ENCODE measurements around the gene SIGMAR1. TPM values are rescaled to one million over a fixed set of nuclear protein-coding genes. Genes with fewer than 3 reads are reported as not detected.
A peak's percentile ranks its signal among the peaks of the same experiment; 100 is the strongest.

Gene SIGMAR1
- total and polyA plus RNA-seq, 4 donors: 26.0 to 72.0 (median 63.3) TPM

DNA sequence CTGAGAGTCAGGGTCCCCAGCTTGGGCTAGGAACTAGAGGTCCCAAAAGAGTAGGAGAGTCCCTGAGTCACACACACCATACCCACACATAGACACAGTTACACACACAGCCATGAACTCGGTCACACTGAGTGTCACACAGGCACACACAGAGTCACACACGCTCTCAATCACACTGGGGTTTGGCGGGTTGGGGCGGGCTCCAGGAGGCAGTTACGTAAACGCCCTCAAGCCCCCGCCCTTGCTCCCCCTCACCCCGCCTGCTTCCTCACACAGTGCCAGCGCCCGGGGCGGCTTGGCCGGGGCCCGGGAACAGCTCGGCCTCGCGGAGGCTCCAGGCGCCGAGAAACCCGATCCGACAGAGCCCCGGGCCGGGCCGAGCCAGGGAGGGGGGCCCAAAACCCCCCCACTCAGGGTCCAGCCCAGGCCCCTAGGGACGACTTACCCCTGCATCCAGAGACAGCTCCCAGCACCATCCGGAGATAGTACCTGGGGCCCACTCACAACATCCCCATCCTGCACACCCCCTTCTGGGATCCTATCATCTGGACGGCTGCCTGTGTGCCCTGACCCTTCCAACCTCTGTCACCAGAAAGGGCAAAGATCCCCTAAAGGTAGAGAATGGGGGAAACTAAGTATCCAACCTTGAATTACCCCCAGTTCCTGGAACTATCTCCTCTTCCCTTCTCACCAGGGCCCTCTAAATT, 44.5 kb downstream of the SIGMAR1 start:
- Histone ChIP-seq H3K4me3 (no peak overlapping the region), H3K9ac (ENCODE audit: insufficient read depth in 1 of 2, low read length in 2 of 2) (peak overlapping the region in 1 of 2 donors; percentile 8), H3K4me1 (ENCODE audit: control insufficient read depth in 5 of 5, insufficient read depth in 5 of 5, low read length in 5 of 5) (peaks cover 0 to 43% (median 5%) of the 10 kb centered on the region in 5 donors), H3K27me3 (ENCODE audit: control insufficient read depth in 3 of 3, insufficient read depth in 3 of 3, low read length in 2 of 3) (peaks cover 0 to 30% (median 6%) of the 10 kb centered on the region in 3 donors), H3K36me3 (ENCODE audit: control insufficient read depth in 4 of 4, insufficient read depth in 4 of 4, low read length in 4 of 4) (no peaks in the 10 kb centered on the region), H3K27ac (ENCODE audit: low read depth in 1 of 2, low read length in 1 of 2) (no peak overlapping the region), H3K9me3 (ENCODE audit: control insufficient read depth in 4 of 4, insufficient read depth in 3 of 4, low read length in 3 of 4) (no peaks in the 10 kb centered on the region)
- DNase-seq (peak; percentile 74 to 82 (median 78)), ATAC-seq (ENCODE audit: insufficient read depth, low FRiP score) (no peak)
- TF ChIP-seq, protein P1, sequence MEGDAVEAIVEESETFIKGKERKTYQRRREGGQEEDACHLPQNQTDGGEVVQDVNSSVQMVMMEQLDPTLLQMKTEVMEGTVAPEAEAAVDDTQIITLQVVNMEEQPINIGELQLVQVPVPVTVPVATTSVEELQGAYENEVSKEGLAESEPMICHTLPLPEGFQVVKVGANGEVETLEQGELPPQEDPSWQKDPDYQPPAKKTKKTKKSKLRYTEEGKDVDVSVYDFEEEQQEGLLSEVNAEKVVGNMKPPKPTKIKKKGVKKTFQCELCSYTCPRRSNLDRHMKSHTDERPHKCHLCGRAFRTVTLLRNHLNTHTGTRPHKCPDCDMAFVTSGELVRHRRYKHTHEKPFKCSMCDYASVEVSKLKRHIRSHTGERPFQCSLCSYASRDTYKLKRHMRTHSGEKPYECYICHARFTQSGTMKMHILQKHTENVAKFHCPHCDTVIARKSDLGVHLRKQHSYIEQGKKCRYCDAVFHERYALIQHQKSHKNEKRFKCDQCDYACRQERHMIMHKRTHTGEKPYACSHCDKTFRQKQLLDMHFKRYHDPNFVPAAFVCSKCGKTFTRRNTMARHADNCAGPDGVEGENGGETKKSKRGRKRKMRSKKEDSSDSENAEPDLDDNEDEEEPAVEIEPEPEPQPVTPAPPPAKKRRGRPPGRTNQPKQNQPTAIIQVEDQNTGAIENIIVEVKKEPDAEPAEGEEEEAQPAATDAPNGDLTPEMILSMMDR (IDR thresholded peaks at IDR 0.05; ENCODE audit: control extremely low read depth, extremely low read depth): no peak
- 4 to 5% methylated on average over 20 to 26 of the region's 26 CpGs for WGBS, 2 donors

DNA sequence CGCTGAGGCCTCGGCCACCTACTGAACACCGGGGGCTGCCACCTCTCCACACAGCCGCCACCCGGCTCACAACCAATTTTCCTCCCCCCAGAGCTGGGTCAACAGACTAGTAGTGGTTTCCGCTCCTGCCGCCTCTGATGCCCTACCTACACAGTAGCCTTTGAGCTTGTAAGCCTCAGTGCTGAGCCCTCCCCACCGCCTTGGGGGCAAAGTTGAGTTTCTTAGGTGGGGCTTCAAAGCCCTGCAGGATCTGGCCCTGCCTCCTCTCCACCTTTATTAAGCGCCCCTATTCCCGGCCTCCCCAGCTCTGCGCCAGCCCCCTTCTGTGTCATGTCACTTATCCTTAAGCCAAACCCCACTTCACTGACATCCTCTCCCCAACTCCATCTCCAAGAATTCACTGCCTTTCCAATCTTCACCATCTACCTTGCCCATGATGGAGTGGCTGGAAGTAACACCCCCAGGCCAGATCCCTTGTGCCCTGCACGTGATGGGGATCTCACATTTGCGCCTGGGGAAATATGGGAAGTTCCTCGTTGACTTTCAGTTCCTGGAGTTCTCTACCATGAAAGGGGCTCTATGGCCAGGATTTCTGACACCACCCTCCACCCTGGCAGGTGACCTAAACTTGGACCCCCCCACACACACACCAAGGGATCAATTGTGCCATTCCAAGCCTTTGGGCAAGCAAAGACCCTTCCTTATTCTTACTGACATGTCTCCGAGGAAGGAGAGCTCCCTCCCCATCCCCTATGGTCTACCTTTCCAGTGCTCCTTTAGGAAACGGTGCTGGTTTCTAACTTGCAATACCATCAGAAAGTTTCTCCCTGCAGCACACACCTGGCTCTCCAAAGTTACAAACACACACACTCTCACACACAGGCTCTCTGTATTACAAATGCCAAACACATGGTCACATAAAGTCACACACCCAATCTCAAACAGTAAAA, 45.4 kb downstream of the SIGMAR1 start:
- Histone ChIP-seq H3K36me3 (ENCODE audit: control insufficient read depth in 4 of 4, insufficient read depth in 4 of 4, low read length in 4 of 4) (no peaks in the 10 kb centered on the region), H3K27me3 (ENCODE audit: control insufficient read depth in 3 of 3, insufficient read depth in 3 of 3, low read length in 2 of 3) (peaks cover 0 to 39% (median 8%) of the 10 kb centered on the region in 3 donors), H3K27ac (ENCODE audit: low read depth in 1 of 2, low read length in 1 of 2) (no peak overlapping the region), H3K9me3 (ENCODE audit: control insufficient read depth in 4 of 4, insufficient read depth in 3 of 4, low read length in 3 of 4) (no peaks in the 10 kb centered on the region), H3K4me1 (ENCODE audit: control insufficient read depth in 5 of 5, insufficient read depth in 5 of 5, low read length in 5 of 5) (peaks cover 0 to 46% (median 5%) of the 10 kb centered on the region in 5 donors), H3K4me3 (no peak overlapping the region), H3K9ac (ENCODE audit: insufficient read depth in 1 of 2, low read length in 2 of 2) (peak overlapping the region in 1 of 2 donors; percentile 8)
- WGBS, 2 donors: 17 to 26% methylated on average over 16 of the region's 16 CpGs
- no peak for ATAC-seq (ENCODE audit: insufficient read depth, low FRiP score)
- DNase-seq: no peak
- TF ChIP-seq, protein P1 (IDR thresholded peaks at IDR 0.05; ENCODE audit: control extremely low read depth, extremely low read depth): no peak

DNA sequence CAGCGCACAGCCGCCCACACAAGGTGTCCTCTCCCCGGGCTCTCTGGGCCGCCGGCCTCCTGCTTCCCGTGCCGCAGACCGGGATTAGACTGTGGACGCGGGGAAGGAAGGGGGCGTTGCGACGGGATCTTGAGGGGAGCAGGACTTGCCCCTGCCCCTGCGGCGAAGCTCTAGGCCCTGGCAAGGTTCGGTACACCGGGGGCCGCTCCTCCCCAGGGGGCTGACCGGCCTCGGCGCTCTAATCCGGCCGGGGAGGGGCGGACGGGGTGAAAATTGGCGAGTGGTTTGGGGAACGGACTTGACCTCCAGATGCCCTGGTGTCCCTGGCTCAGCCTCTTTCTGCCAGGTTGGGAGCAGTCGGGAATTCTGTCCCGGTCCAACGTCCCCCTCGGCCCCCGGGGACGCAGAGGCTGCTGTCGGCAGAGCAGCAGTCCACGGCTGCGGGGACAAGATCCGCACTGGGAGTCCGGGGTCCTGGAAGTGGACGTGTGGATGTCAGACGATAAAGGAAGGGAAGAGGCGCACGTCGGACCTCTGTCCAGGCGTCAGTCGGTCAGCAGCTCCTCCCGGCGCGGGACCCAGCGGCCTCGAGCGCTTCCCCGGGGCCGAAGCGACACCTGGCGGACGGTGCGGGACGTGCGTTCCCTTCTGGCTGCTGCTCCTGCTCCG, 46.2 kb downstream of the SIGMAR1 start:
- Histone ChIP-seq H3K4me1 (ENCODE audit: control insufficient read depth in 5 of 5, insufficient read depth in 5 of 5, low read length in 5 of 5) (peaks cover 0 to 51% (median 5%) of the 10 kb centered on the region in 5 donors), H3K9ac (ENCODE audit: insufficient read depth in 1 of 2, low read length in 2 of 2) (no peak overlapping the region), H3K4me3 (no peak overlapping the region), H3K36me3 (ENCODE audit: control insufficient read depth in 4 of 4, insufficient read depth in 4 of 4, low read length in 4 of 4) (no peaks in the 10 kb centered on the region), H3K27me3 (ENCODE audit: control insufficient read depth in 3 of 3, insufficient read depth in 3 of 3, low read length in 2 of 3) (peaks cover 0 to 47% (median 12%) of the 10 kb centered on the region in 3 donors), H3K27ac (ENCODE audit: low read depth in 1 of 2, low read length in 1 of 2) (no peak overlapping the region), H3K9me3 (ENCODE audit: control insufficient read depth in 4 of 4, insufficient read depth in 3 of 4, low read length in 3 of 4) (peaks cover 0 to 2% (median 0%) of the 10 kb centered on the region in 4 donors)
- DNase-seq (peak; percentile 84 to 88 (median 86)), ATAC-seq (ENCODE audit: insufficient read depth, low FRiP score) (peak; percentile 89)
- 5% methylated on average over 54 to 60 of the region's 60 CpGs for WGBS, 2 donors
- TF ChIP-seq, protein P1 (IDR thresholded peaks at IDR 0.05; ENCODE audit: control extremely low read depth, extremely low read depth): peak; percentile 90

All from lung (tissue), 12 donors.